Measurements from ENCODE around the gene MYL2. TPM values are rescaled to one million over a fixed set of nuclear protein-coding genes. Genes with fewer than 3 reads are reported as not detected.

MYL2 gene
- total RNA-seq, 1 donor: not detected

DNA sequence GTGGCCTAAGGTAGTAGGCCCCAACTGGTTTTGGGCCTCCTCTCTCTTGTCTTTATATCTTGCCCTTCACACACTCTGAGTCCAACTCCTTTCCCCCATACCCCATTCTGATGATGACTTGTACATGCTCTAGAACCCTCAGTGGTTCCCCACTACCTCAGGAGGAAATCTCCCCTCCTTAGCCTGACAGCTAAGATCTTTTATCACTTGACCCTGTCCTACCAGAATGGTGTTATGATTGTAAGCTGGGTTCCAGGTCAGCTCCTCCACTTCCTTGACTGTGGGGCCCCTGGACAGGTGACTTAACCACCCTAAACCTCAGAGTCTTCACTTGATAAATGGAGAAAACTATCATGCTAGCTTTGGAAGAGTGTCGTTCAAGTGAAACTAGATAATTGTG is 9.4 kb upstream of the MYL2 start:
- no peak for TF ChIP-seq CTCF (IDR thresholded peaks at IDR 0.05; ENCODE audit: extremely low read depth, low read depth, low read length)

DNA sequence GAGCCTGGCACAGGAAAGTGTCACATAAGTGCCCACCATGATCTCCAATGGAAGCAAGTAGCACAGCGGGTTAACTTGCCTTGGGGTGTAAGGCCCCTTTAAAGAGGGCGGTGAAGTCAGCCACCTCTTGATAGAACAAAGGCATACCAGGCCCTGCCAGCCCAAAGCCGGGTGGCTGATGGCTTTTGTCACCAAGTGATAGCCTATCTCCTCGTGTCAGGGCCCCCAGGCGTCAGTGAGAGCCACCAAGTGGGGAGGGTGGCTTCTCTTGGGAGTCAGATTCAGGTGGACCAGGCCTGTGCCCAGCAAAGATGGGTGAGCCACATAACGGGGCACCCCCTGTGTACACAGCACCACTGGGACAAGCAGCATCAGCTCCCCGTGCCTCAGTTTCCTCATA is 8.3 kb upstream of the MYL2 start:
- Histone ChIP-seq H3K9me3 (ENCODE audit: low read depth, low read length) (no peaks in the 10 kb centered on the region), H3K4me2 (ENCODE audit: insufficient read depth, low read length) (no peak overlapping the region), H3K27ac (ENCODE audit: low read depth, low read length) (no peak overlapping the region), H3K79me2 (ENCODE audit: insufficient read depth, low read length) (no peaks in the 10 kb centered on the region), H3K4me1 (ENCODE audit: insufficient read depth, low read length) (no peaks in the 10 kb centered on the region), H3K27me3 (ENCODE audit: insufficient read depth, low read length) (peaks cover 12% of the 10 kb centered on the region), H4K20me1 (ENCODE audit: insufficient read depth, low read length) (no peaks in the 10 kb centered on the region), H2AFZ (ENCODE audit: low read length) (no peak overlapping the region), H3K36me3 (ENCODE audit: insufficient read depth, low read length) (no peaks in the 10 kb centered on the region), H3K4me3 (ENCODE audit: insufficient read depth, low read length) (no peak overlapping the region)
- DNase-seq (ENCODE audit: insufficient read length, low spot score, missing footprints): no peak
- TF ChIP-seq CTCF (IDR thresholded peaks at IDR 0.05; ENCODE audit: extremely low read depth, low read depth, low read length): no peak

More for the DNA sequence above, 9.4 kb upstream of the MYL2 start:
- Histone ChIP-seq H3K79me2 (ENCODE audit: insufficient read depth, low read length) (no peaks in the 10 kb centered on the region), H2AFZ (ENCODE audit: low read length) (no peak overlapping the region), H3K27ac (ENCODE audit: low read depth, low read length) (no peak overlapping the region), H3K27me3 (ENCODE audit: insufficient read depth, low read length) (peaks cover 15% of the 10 kb centered on the region), H3K9me3 (ENCODE audit: low read depth, low read length) (no peaks in the 10 kb centered on the region), H3K4me2 (ENCODE audit: insufficient read depth, low read length) (no peak overlapping the region), H3K4me3 (ENCODE audit: insufficient read depth, low read length) (no peak overlapping the region), H4K20me1 (ENCODE audit: insufficient read depth, low read length) (no peaks in the 10 kb centered on the region), H3K36me3 (ENCODE audit: insufficient read depth, low read length) (no peaks in the 10 kb centered on the region), H3K4me1 (ENCODE audit: insufficient read depth, low read length) (no peaks in the 10 kb centered on the region)
- DNase-seq (ENCODE audit: insufficient read length, low spot score, missing footprints): no peak

GRCh38 chr12:110927546-110927945 is 7.2 kb upstream of the MYL2 start:
- TF ChIP-seq CTCF (IDR thresholded peaks at IDR 0.05; ENCODE audit: extremely low read depth, low read depth, low read length): no peak
- Histone ChIP-seq H3K36me3 (ENCODE audit: insufficient read depth, low read length) (no peaks in the 10 kb centered on the region), H3K9me3 (ENCODE audit: low read depth, low read length) (no peaks in the 10 kb centered on the region), H4K20me1 (ENCODE audit: insufficient read depth, low read length) (no peaks in the 10 kb centered on the region), H3K4me3 (ENCODE audit: insufficient read depth, low read length) (no peak overlapping the region), H2AFZ (ENCODE audit: low read length) (no peak overlapping the region), H3K27ac (ENCODE audit: low read depth, low read length) (no peak overlapping the region), H3K4me1 (ENCODE audit: insufficient read depth, low read length) (no peaks in the 10 kb centered on the region), H3K27me3 (ENCODE audit: insufficient read depth, low read length) (peaks cover 12% of the 10 kb centered on the region), H3K79me2 (ENCODE audit: insufficient read depth, low read length) (no peaks in the 10 kb centered on the region), H3K4me2 (ENCODE audit: insufficient read depth, low read length) (no peak overlapping the region)
- peak; percentile 66 for DNase-seq (ENCODE audit: insufficient read length, low spot score, missing footprints)

DNA sequence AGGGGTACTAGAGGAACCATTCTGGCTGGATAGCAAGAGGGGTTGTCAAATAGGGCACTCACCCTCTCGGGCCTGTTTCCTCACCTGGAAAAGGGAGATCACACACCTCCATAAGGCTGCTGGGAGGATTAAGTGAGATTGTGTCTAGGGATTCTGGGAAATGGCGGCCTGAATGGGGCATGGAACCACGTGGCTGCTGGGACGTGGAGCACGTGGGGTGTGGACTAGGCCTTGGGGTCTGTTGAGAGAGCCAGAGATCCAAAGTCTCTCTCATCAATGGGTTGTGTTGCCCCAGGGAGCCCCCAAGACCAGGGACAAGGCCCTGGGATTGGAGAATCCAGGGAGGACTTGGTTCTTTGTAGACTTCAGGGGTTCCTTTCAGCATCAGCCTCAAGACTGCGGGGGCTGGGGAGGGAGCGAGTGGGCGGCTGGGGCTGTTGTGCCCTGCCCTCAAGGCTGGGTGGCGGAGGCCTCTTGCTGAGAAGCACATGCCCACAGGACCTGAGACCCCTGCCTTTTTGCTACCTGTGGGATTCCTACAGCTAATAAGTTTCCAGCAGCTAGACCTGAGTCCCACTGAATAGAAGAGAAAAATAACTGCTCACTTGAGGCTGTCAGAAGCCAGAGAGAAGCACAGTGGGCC is 3.4 kb upstream of the MYL2 start:
- Histone ChIP-seq H3K4me3 (ENCODE audit: insufficient read depth, low read length) (no peak overlapping the region), H3K27me3 (ENCODE audit: insufficient read depth, low read length) (peaks cover 20% of the 10 kb centered on the region), H3K27ac (ENCODE audit: low read depth, low read length) (no peak overlapping the region), H3K4me1 (ENCODE audit: insufficient read depth, low read length) (no peaks in the 10 kb centered on the region), H3K4me2 (ENCODE audit: insufficient read depth, low read length) (no peak overlapping the region), H3K36me3 (ENCODE audit: insufficient read depth, low read length) (no peaks in the 10 kb centered on the region), H4K20me1 (ENCODE audit: insufficient read depth, low read length) (no peaks in the 10 kb centered on the region), H2AFZ (ENCODE audit: low read length) (no peak overlapping the region), H3K79me2 (ENCODE audit: insufficient read depth, low read length) (no peaks in the 10 kb centered on the region), H3K9me3 (ENCODE audit: low read depth, low read length) (no peaks in the 10 kb centered on the region)
- no peak for DNase-seq (ENCODE audit: insufficient read length, low spot score, missing footprints)
- TF ChIP-seq CTCF (IDR thresholded peaks at IDR 0.05; ENCODE audit: extremely low read depth, low read depth, low read length): no peak

Measured in osteoblast (primary cell).